IPS-18c (cell line): ENCODE data around the gene KRTAP1-3.
"Not testable (repeated sequence)": the region's sequence is repeated elsewhere in the genome, so short reads cannot be mapped to it uniquely, and the experiment has no call there.

Experiments
- H3K4me3 ChIP-seq: 2 replicates; pipeline ENCODE4 v1.7.0; 2013; ENCODE audit warnings: low read depth, mild to moderate bottlenecking, low read length, moderate library complexity; ENCODE audit not compliant: insufficient read depth
- H3K9me3 ChIP-seq: one replicate; pipeline ENCODE4 v1.6.1; 2013; ENCODE audit warnings: mild to moderate bottlenecking, low read length, moderate library complexity; ENCODE audit not compliant: control insufficient read depth, insufficient read depth

Gene KRTAP1-3

DNA sequence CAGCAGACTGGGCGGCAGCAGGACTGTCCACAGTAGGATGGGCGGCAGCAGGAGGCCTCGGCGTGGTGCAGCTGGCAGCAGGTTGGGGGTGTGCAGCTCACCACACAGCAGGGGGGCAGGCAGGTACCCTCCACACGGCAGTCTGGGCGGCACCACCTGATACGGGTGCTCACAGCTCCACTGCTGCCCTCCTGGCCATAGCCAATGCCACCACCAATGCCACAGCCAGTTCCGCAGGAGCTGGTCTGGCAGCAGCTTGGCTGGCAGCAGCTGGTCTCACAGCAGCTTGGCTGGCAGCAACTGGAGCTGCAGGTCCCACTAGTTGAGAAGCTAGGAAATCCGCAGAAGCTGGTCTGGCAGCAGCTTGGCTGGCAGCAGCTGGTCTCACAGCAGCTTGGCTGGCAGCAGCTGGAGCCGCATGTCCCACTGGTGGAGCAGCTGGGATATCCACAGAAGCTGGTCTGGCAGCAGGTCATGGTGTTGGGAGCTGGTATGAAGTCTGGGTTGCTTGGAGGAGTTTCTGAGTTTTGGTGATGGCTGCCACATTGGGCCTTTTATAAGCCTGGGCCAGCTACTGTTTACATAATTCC is at the start of gene KRTAP1-3:
Gene KRTAP1-3, minus strand, starts transcription at position 529 of the 590 bp plus-strand sequence. Its CDS starts 53 bp downstream, at position 476.
- H3K9me3 ChIP-seq, H3K4me3 ChIP-seq: not testable (repeated sequence)

DNA sequence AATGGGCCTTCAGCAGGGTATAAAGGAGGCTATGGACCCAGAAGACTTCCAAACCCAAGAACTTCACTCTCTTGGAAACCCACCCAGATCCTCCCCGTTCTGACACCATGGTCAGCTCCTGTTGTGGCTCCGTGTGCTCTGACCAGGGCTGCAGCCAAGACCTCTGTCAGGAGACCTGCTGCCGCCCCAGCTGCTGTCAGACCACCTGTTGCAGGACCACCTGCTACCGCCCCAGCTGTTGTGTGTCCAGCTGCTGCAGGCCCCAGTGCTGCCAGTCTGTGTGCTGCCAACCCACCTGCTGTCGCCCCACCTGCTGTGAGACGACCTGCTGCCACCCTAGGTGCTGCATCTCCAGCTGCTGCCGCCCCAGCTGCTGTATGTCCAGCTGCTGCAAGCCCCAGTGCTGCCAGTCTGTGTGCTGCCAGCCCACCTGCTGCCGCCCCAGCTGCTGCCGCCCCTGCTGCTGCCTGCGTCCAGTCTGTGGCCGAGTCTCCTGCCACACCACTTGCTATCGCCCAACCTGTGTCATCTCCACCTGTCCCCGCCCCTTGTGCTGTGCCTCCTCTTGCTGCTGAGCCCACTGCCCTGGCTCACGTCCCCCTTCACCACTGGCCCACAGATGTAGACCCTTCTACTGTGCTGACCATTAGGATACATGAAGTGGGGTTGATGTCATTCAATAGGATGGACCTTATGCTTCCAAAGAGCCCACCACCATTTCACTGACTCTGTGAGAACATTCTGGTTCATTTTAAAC is 49.6 kb upstream of the KRTAP1-3 start, which contains the start of gene KRTAP4-7:
Gene KRTAP4-7, plus strand, starts transcription at position 51 of the 757 bp plus-strand sequence. Its CDS starts 57 bp downstream, at position 108.
- H3K9me3 ChIP-seq, H3K4me3 ChIP-seq: not testable (repeated sequence)

DNA sequence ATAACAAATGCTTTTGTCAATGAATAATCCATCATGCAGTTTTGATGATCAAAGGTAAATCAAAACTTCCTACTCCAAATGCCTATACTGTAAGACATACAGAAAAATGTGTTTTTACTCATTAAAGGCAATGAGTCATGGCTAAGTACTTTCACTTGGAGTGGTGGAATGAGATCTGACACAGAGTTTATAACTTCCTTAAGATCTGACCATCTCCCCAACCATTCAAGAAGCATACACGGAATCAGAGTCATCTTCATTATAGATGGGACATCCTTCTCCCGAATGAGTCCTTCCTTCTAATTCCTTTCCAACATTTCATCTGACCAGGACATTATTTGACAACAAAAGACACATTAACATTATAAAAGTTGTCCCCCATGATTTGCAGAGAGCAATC is 48.8 kb upstream of the KRTAP1-3 start:
- not testable (repeated sequence) for H3K9me3 ChIP-seq, H3K4me3 ChIP-seq

DNA sequence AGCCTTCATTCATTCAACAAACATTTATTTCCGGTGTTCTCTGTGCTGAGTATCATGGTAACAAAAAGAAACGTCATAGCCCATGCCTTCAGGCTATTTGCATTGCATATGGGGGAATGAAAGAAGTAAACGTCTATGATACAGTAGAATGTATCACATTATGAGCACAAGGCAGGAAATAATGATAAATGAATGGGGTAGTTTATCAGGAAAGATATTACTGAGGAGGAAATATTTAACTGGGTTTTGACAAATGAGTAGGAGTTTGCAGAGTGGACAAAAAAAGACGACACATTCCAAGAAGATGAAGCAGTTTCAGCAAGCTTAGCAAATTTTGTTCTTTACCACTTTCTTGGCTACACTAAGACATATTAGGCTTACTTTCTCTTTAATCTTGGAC is 48.0 kb upstream of the KRTAP1-3 start:
- Histone ChIP-seq H3K9me3 (no peaks in the 10 kb centered on the region), H3K4me3 (no peak overlapping the region)

GRCh38 chr17:41076788-41077187 is 42.1 kb upstream of the KRTAP1-3 start:
- no peak overlapping the region for H3K4me3 ChIP-seq
- no peaks in the 10 kb centered on the region for H3K9me3 ChIP-seq

DNA sequence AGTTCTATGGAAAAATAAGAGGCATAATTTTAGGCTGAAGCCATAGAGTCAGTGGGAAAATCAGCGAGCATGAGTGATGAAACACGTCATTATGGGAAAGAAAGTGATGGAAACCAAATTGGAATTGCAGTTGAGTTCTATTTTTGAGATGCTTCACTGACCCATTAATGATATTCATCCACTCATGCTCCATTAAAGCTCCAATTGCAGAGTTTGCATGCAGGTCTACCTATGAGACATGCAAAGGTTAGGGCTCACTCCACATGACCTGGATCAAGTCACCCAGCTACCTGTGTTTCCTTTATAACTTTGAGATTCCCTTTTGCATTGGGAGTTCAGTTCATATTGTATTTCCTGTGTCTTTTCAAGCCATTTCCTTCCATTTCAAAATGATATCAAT is 39.0 kb upstream of the KRTAP1-3 start:
- no peak overlapping the region for H3K4me3 ChIP-seq
- no peaks in the 10 kb centered on the region for H3K9me3 ChIP-seq

DNA sequence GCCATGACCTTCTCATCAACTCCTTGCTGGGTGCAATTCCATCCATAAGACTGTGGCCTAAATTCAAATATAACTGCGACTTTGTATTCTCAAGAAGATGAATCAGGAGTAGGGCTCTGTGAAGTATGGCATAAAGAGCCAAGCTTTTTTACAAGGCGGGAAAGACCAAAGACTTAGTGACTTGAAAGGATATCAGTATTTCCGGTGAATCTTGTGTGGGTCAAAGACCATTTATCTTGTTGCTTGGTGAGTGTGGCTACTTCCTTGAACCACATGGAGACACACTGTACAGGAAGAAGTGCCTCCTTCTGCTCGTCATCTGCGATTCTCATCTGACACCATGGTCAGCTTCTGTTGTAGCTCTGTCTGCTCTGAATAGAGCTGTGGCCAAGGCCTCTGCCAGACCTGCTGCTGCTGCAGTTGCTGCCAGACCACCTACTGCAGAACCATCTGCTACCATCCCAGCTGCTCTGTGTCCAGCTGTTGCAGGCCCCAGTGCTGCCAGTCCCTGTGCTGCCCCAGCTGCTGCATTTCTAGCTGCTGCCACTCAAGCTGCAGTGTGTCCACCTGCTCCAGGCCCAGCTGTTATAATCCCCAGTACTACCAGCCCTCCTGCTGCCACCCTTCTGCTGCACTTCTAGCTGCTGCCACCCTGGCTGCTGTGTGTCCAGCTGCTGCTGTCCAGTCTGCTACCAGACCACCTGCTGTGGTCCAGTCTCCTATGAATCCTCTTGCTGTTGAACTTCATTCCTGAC is 37.1 kb upstream of the KRTAP1-3 start:
- Histone ChIP-seq H3K4me3 (no peak overlapping the region), H3K9me3 (no peaks in the 10 kb centered on the region)

DNA sequence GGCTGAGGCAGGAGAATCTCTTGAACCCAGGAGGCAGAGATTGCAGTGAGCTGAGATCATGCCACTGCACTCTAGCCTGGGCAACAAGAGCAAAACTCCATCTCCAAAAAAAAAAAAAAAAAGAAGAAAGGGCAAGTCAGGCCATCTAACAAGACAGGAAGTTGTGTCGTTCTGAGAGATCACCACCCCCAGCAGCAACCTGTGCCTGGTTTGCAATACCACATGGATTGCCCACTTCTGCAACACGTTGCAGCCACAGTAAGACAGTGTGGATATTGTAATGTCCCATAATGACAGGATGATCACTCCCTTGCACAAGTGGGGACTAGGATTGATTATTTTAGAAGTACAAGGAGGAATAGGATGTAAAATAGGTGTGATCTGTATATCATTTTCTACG is 34.4 kb upstream of the KRTAP1-3 start:
- Histone ChIP-seq H3K9me3 (no peaks in the 10 kb centered on the region), H3K4me3 (no peak overlapping the region)

GRCh38 chr17:41067281-41067680 is 32.6 kb upstream of the KRTAP1-3 start:
- no peaks in the 10 kb centered on the region for H3K9me3 ChIP-seq
- H3K4me3 ChIP-seq = no peak overlapping the region

- Histone ChIP-seq H3K4me3 (no peak within 1 kb of the TSS), H3K9me3 (no peaks in the 10 kb centered on the region)
Observed at GRCh38 chr17:41065829-41066624, 31.4 kb upstream of the KRTAP1-3 start, which contains the start of gene KRTAP2-4. KRTAP2-4 (minus strand) TSS chr17:41065879; CDS start chr17:41065845, 34 bp downstream.

DNA sequence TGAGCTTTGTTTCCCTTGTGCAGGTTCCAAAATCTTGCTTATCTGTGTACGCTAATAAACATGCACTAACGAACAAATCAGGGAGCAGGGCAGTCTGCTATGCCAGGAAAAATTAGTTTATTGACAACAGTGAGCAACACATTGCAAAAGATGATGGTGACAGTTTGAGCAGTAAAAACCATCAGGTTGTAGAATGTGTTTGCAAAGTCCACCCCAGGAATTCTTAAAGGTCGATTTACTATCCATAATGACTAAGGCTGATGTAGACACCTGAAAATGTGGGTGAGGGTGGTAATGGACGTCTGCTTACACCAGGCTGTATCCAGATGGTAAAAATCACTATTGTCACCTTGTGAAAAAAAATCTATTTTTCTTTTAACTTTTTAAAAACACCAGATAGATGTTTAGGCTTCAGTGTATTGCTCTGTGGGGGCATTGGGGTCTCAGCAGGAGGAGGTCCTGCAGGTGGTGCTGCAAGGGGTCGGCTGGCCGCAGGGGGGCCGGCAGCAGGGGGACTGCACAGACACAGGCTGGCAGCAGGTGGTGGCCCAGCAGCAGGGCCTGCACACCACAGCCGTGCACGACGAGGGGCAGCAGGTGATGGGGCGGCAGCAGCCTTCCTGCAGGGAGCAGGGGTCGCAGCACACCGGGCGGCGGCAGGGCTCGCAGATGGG is 30.5 kb upstream of the KRTAP1-3 start:
- H3K9me3 ChIP-seq, H3K4me3 ChIP-seq: not testable (repeated sequence)

GRCh38 chr17:41064301-41064700 is 29.6 kb upstream of the KRTAP1-3 start:
- Histone ChIP-seq H3K9me3 (no peaks in the 10 kb centered on the region), H3K4me3 (no peak overlapping the region)

GRCh38 chr17:41063449-41063848 is 28.8 kb upstream of the KRTAP1-3 start:
- H3K4me3 ChIP-seq = no peak overlapping the region
- H3K9me3 ChIP-seq = no peaks in the 10 kb centered on the region

DNA sequence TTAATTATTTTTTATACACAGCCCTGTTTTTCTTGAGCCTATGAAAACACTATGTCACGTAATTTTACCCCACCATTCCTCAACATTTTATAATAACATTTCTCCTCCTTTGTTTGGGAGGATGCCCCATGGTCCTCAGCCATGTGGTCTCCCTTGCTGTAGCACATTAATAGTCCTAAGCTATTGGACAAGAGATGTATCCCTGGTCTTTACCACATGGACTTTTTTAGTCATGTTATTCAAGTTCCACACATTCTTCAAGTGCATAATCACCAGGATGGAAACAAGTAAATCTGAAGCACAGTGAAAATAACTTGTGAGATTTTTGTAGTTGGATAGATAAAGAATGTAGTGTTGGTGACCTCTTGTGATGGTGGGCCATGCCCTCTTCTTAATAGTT is 27.3 kb upstream of the KRTAP1-3 start:
- Histone ChIP-seq H3K9me3 (no peaks in the 10 kb centered on the region), H3K4me3 (no peak overlapping the region)

DNA sequence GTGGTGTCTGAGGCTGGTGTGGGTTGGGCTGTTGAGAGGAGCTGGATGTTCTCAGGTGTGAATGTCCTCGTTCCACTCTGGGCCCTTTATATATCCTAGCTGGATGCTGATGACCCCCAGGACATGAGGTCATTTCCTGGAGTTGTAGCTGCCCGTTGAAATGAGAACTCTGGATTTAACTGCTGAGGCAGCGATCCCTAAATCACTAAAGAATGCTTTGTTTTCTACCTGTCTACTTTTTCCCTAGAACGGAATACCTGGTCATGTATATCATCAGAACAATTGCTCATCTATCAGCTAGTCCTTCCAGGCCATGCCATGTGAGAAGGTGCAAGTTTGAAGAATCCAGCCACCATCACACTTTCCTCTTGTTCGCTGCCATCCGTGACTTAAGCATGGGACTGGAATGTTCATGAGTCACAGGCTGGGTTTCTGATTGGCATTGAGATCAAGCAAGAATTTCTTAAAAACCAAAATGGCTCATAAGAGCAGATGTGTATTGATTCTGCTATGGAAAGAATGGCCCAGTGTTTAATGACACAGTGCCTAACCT is 25.5 kb upstream of the KRTAP1-3 start, which contains the start of gene KRTAP2-3:
Gene KRTAP2-3, minus strand, starts transcription at position 63 of the 553 bp plus-strand sequence. CDS start 64 bp downstream, outside the sequence.
- no peak within 1 kb of the TSS for H3K4me3 ChIP-seq
- H3K9me3 ChIP-seq = no peaks in the 10 kb centered on the region

GRCh38 chr17:41059276-41060051 is 24.8 kb upstream of the KRTAP1-3 start:
- H3K4me3 ChIP-seq, H3K9me3 ChIP-seq: not testable (repeated sequence)
